ACC112 (cell line): Measurements from ENCODE around the gene DKK1.

Experiments
- H2AFZ ChIP-seq: fragments of 200-600 bp; sonication (generic); one replicate; pipeline ENCODE4 v1.6.0; 2017; ENCODE audit warnings: antibody characterized with exemption, low read length; ENCODE audit not compliant: unreplicated experiment
- H3K27ac ChIP-seq: fragments of 200-600 bp; sonication (generic); 2 replicates; pipeline ENCODE4 v1.5.1; 2014; ENCODE audit warnings: low read depth, mild to moderate bottlenecking, antibody characterized with exemption, low read length, moderate library complexity
- H3K27me3 ChIP-seq: fragments of 200-600 bp; sonication (generic); 2 replicates; pipeline ENCODE4 v1.6.1; 2014; ENCODE audit warnings: mild to moderate bottlenecking, antibody characterized with exemption, low read length, moderate library complexity, mixed read lengths; ENCODE audit not compliant: insufficient read depth
- H3K36me3 ChIP-seq: fragments of 200-600 bp; sonication (generic); 2 replicates; pipeline ENCODE4 v1.6.1; 2016; ENCODE audit warnings: mild to moderate bottlenecking, antibody characterized with exemption, low read length, moderate library complexity, mixed read lengths; ENCODE audit not compliant: insufficient read depth
- H3K4me1 ChIP-seq: fragments of 200-600 bp; sonication (generic); one replicate; pipeline ENCODE4 v1.6.1; 2016; ENCODE audit warnings: low read length, mixed read lengths; ENCODE audit not compliant: insufficient read depth, unreplicated experiment, control insufficient read depth
- H3K4me3 ChIP-seq: fragments of 200-600 bp; sonication (generic); 2 replicates; pipeline ENCODE4 v1.5.1; 2014; ENCODE audit warnings: mild to moderate bottlenecking, low read depth, low read length
- H3K79me2 ChIP-seq: fragments of 200-600 bp; sonication (generic); one replicate; pipeline ENCODE4 v1.6.0; 2016; ENCODE audit warnings: low read length; ENCODE audit not compliant: control insufficient read depth, unreplicated experiment, insufficient read depth

DKK1 gene

GRCh38 chr10:52313933-52314821 is at the start of gene DKK1:
Gene DKK1 (plus strand): TSS chr10:52314281. CDS start chr10:52314435, 154 bp downstream.
- H3K27me3 ChIP-seq, result no peaks in the 10 kb centered on the region
- H3K79me2 ChIP-seq, result peaks cover 31% of the 10 kb centered on the region
- peaks cover 12% of the 10 kb centered on the region for H3K36me3 ChIP-seq
- peak within 1 kb of the TSS; percentile 52 for H2AFZ ChIP-seq
- peaks cover 31% of the 10 kb centered on the region for H3K4me1 ChIP-seq
- peak within 1 kb of the TSS; percentile 93 for H3K4me3 ChIP-seq
- peak within 1 kb of the TSS; percentile 97 for H3K27ac ChIP-seq

GRCh38 chr10:52265131-52265926 is 48.8 kb upstream of the DKK1 start:
- no peaks in the 10 kb centered on the region for H3K36me3 ChIP-seq
- H3K4me3 ChIP-seq, result no peak overlapping the region
- H3K79me2 ChIP-seq, result no peaks in the 10 kb centered on the region
- no peaks in the 10 kb centered on the region for H3K4me1 ChIP-seq
- no peak overlapping the region for H3K27ac ChIP-seq
- no peak overlapping the region for H2AFZ ChIP-seq
- no peaks in the 10 kb centered on the region for H3K27me3 ChIP-seq

DNA sequence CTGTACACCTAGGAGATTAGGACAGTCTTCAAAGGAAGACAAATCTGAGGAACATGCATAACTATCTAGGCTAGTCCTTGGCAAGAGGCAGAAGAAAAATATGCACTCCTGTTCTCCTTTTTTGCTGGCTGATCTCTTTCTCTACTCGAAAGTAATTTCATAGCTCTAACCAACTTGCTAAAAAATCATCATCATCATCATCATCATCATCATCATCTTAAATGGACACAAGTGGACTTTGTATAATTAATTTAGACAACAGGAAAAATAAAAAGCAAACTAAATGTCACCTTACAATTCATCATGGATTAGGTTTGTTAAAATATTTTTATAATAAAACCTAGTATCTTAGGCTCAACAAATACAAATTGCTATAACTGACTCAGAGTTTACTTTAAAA is 47.2 kb upstream of the DKK1 start:
- no peaks in the 10 kb centered on the region for H3K79me2 ChIP-seq
- no peak overlapping the region for H2AFZ ChIP-seq
- no peaks in the 10 kb centered on the region for H3K36me3 ChIP-seq
- no peak overlapping the region for H3K27ac ChIP-seq
- H3K4me3 ChIP-seq, result no peak overlapping the region
- H3K4me1 ChIP-seq, result no peaks in the 10 kb centered on the region
- no peaks in the 10 kb centered on the region for H3K27me3 ChIP-seq

GRCh38 chr10:52268790-52269189 is 45.3 kb upstream of the DKK1 start:
- H3K4me3 ChIP-seq, result no peak overlapping the region
- no peak overlapping the region for H2AFZ ChIP-seq
- H3K36me3 ChIP-seq, result no peaks in the 10 kb centered on the region
- no peak overlapping the region for H3K27ac ChIP-seq
- H3K27me3 ChIP-seq, result no peaks in the 10 kb centered on the region
- no peaks in the 10 kb centered on the region for H3K79me2 ChIP-seq
- H3K4me1 ChIP-seq, result no peaks in the 10 kb centered on the region

DNA sequence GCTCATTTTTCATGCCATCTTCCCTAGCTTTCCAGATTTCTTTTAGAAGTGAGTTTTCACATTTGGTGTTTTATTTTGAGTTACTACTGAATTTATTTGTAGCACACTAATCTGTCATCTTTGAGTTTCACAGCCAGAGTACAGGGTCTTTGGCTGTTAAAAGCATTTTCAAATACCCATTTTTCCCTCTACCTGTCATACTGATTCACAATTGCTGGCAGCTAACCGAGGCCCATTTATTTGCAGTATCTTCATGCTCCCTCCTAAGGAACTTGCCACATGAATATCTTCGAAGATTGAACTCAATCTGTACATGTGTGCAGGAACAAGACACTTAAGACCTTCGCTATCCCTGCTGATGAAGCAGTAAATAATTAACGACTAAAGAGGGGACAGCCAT is 44.8 kb upstream of the DKK1 start:
- Histone ChIP-seq H3K36me3 (no peaks in the 10 kb centered on the region), H3K27me3 (no peaks in the 10 kb centered on the region)

GRCh38 chr10:52276163-52276562 is 37.9 kb upstream of the DKK1 start:
- Histone ChIP-seq H3K27ac (no peak overlapping the region), H3K4me1 (no peaks in the 10 kb centered on the region), H3K4me3 (no peak overlapping the region), H3K79me2 (no peaks in the 10 kb centered on the region), H3K27me3 (no peaks in the 10 kb centered on the region), H2AFZ (no peak overlapping the region), H3K36me3 (no peaks in the 10 kb centered on the region)

More for the DNA sequence above, 44.8 kb upstream of the DKK1 start:
- no peak overlapping the region for H3K27ac ChIP-seq
- no peak overlapping the region for H2AFZ ChIP-seq
- H3K4me1 ChIP-seq, result no peaks in the 10 kb centered on the region
- H3K79me2 ChIP-seq, result no peaks in the 10 kb centered on the region
- H3K4me3 ChIP-seq, result no peak overlapping the region

- Histone ChIP-seq H3K4me1 (no peaks in the 10 kb centered on the region), H3K4me3 (no peak overlapping the region), H2AFZ (no peak overlapping the region), H3K36me3 (no peaks in the 10 kb centered on the region), H3K79me2 (no peaks in the 10 kb centered on the region), H3K27ac (no peak overlapping the region), H3K27me3 (no peaks in the 10 kb centered on the region)
These were observed 37.1 kb upstream of the DKK1 start for GRCh38 chr10:52276986-52277385.

DNA sequence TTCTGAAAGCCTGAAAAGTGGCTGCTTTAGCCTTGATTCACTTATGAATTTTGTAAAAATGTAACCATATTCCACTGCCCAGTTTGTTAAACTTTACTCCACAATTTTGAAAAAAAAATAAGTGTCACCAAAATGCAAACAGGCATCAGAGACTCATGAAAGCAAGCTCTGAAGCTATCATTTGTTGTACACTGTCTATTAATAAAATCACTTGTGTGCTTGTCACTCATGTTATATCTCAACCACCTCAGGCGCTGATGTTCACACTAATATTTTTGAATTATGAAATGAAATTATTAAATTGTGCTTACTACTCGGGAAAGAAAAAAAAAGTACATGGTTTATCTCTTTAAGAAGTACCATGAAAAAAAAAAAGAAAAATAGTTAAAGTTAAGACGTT is 34.5 kb upstream of the DKK1 start:
- Histone ChIP-seq H3K27me3 (no peaks in the 10 kb centered on the region), H3K79me2 (no peaks in the 10 kb centered on the region), H3K4me3 (no peak overlapping the region), H3K4me1 (peaks cover 8% of the 10 kb centered on the region), H3K36me3 (no peaks in the 10 kb centered on the region), H3K27ac (no peak overlapping the region), H2AFZ (no peak overlapping the region)

GRCh38 chr10:52280051-52280450 is 34.0 kb upstream of the DKK1 start:
- Histone ChIP-seq H3K36me3 (no peaks in the 10 kb centered on the region), H3K4me3 (no peak overlapping the region), H3K79me2 (no peaks in the 10 kb centered on the region), H3K4me1 (peaks cover 8% of the 10 kb centered on the region), H3K27ac (no peak overlapping the region), H2AFZ (no peak overlapping the region), H3K27me3 (no peaks in the 10 kb centered on the region)

- H2AFZ ChIP-seq, result no peak overlapping the region
These were observed 30.9 kb upstream of the DKK1 start for GRCh38 chr10:52283174-52283573.

More at GRCh38 chr10:52283174-52283573, 30.9 kb upstream of the DKK1 start:
- Histone ChIP-seq H3K79me2 (no peaks in the 10 kb centered on the region), H3K27me3 (no peaks in the 10 kb centered on the region), H3K4me1 (peaks cover 8% of the 10 kb centered on the region), H3K4me3 (no peak overlapping the region), H3K36me3 (no peaks in the 10 kb centered on the region), H3K27ac (no peak overlapping the region)
